Endothelial cell of umbilical vein (primary cell): Measurements from ENCODE around the gene SMS. TPM values are rescaled to one million over a fixed set of nuclear protein-coding genes. Genes with fewer than 3 reads are reported as not detected.

Source experiments
- BruUV-seq: library from RNA; stranded (reverse); fragments of 400-500 nt; replicated peaks from 2 replicates; lab custom pipeline; 2021; lab: Mats Ljungman, UMichigan
- CTCF ChIA-PET: fragments of 300-600, 350-600 bp; sonication (Branson Sonifier 250); formaldehyde crosslinking; loops from one replicate; lab custom pipeline; 2021; ENCODE audit warnings: antibody characterized with exemption, inconsistent platforms; lab: Charles Lee
- POLR2A ChIA-PET: fragments of 300-600, 350-600 bp; sonication (Branson Sonifier 250); formaldehyde crosslinking; loops from one replicate; lab custom pipeline; 2021; ENCODE audit warnings: antibody characterized with exemption, inconsistent platforms; lab: Charles Lee
- DNase-seq: peaks from one replicate; pipeline ENCODE4 v3.0.0-alpha.2; 2011; ENCODE audit warnings: low read depth, low spot score
- FAIRE-seq: peaks from 2 replicates; lab custom pipeline; 2011; peaks lifted over from hg19 to GRCh38; lab: Jason Lieb, UNC
- H2AFZ ChIP-seq: 2 replicates; pipeline ENCODE4 v1.6.0; 2012; ENCODE audit warnings: low read depth, low read length, control low read depth, inconsistent platforms
- H3K27ac ChIP-seq: 2 replicates; pipeline ENCODE4 v1.5.1; 2011; ENCODE audit warnings: low read depth, mild to moderate bottlenecking, control low read depth, low read length, moderate library complexity; ENCODE audit not compliant: insufficient read depth
- H3K27me3 ChIP-seq, 2 experiments: 2 replicates each; pipeline versions ENCODE4 v1.6.0 to v1.6.1; 2011; ENCODE audit warnings: low read length in 2 of 2, mixed read lengths in 1 of 2; ENCODE audit not compliant: control insufficient read depth in 2 of 2, insufficient read depth in 2 of 2
- H3K36me3 ChIP-seq, 2 experiments: 2 replicates in 1 of 2; 3 replicates in 1 of 2; pipeline ENCODE4 v1.5.1; 2011; ENCODE audit warnings: low read length in 2 of 2, mild to moderate bottlenecking in 1 of 2, moderate library complexity in 1 of 2; ENCODE audit not compliant: control insufficient read depth in 2 of 2, insufficient read depth in 2 of 2; ENCODE audit errors: extremely low read depth in 1 of 2
- H3K4me1 ChIP-seq: 3 replicates; pipeline ENCODE4 v1.5.1; 2011; ENCODE audit warnings: mild to moderate bottlenecking, low read length; ENCODE audit not compliant: control insufficient read depth, insufficient read depth; ENCODE audit errors: extremely low read depth
- H3K4me2 ChIP-seq: 2 replicates; pipeline ENCODE4 v1.6.1; 2011; ENCODE audit warnings: low read length, control low read depth, mixed read lengths; ENCODE audit not compliant: insufficient read depth
- H3K4me3 ChIP-seq, 3 experiments: fragments of 200-600 bp in 1 of 3; sonication (generic), shearing (Covaris generic) in 1 of 3; replicated peaks in 1 of 3; 2 replicates each; pipeline ENCODE4 v1.5.1; 2011 to 2016; ENCODE audit warnings: control low read depth in 3 of 3, low read length in 3 of 3, mild to moderate bottlenecking in 2 of 3, inconsistent platforms in 1 of 3, low read depth in 1 of 3, moderate library complexity in 1 of 3; ENCODE audit not compliant: insufficient read depth in 1 of 3
- H3K79me2 ChIP-seq: 2 replicates; pipeline ENCODE4 v1.6.0; 2012; ENCODE audit warnings: low read length, inconsistent platforms; ENCODE audit not compliant: control insufficient read depth, insufficient read depth
- H3K9ac ChIP-seq: replicated peaks from 2 replicates; pipeline ENCODE3; 2011; ENCODE audit warnings: low read length, control low read depth; ENCODE audit not compliant: insufficient read depth; ENCODE audit errors: extremely low read depth
- H3K9me1 ChIP-seq: replicated peaks from 3 replicates; pipeline ENCODE4 v1.6.0; 2011; ENCODE audit warnings: mild to moderate bottlenecking, low read length; ENCODE audit not compliant: control insufficient read depth, insufficient read depth; ENCODE audit errors: extremely low read depth
- H3K9me3 ChIP-seq: replicated peaks from 2 replicates; pipeline ENCODE4 v1.5.1; 2012; ENCODE audit warnings: low read length, inconsistent platforms; ENCODE audit not compliant: control insufficient read depth, insufficient read depth
- H4K20me1 ChIP-seq: replicated peaks from 2 replicates; pipeline ENCODE3; 2011; ENCODE audit warnings: mild to moderate bottlenecking, low read length; ENCODE audit not compliant: control insufficient read depth, insufficient read depth; ENCODE audit errors: extremely low read depth
- EZH2 ChIP-seq: IDR thresholded peaks from 2 replicates; pipeline ENCODE4 v1.6.1; 2012; ENCODE audit warnings: borderline replicate concordance, low read depth, mild to moderate bottlenecking, moderate library complexity, low read length, inconsistent platforms; ENCODE audit not compliant: severe bottlenecking
- GATA2 ChIP-seq: IDR thresholded peaks from 2 replicates; pipeline ENCODE4 v1.7.0; 2011; ENCODE audit warnings: low read depth, mild to moderate bottlenecking, moderate library complexity, mixed read lengths, low read length; ENCODE audit not compliant: insufficient read length, insufficient read depth
- JUN ChIP-seq: IDR thresholded peaks from 2 replicates; pipeline ENCODE4 v1.6.1; 2011; ENCODE audit warnings: borderline replicate concordance, low read depth; ENCODE audit not compliant: insufficient read length, insufficient read depth
- dilution Hi-C: fragments of 300-500 bp; cut with MboI; formaldehyde crosslinking; loops from one replicate; pipeline ENCODE4 v1.15.0; 2019; ENCODE audit warnings: low sequenced_read_pairs; ENCODE audit not compliant: extremely low pct_ligation_motif_present
- intact Hi-C: fragments of 100-400 bp; cut with micrococcal nuclease; formaldehyde crosslinking; loops from one replicate; pipeline ENCODE4 v1.10.0; 2022
- polyA plus RNA-seq, 4 experiments: library from polyadenylated mRNA; depleted of rRNA in 3 of 4; stranded (reverse) in 3 of 4; unstranded in 1 of 4; fragments of >200 nt; gene quantifications; 2 replicates each; pipeline versions ENCODE4 v1.2.1 to v1.2.3, GENCODE V29; 2011 to 2012; ENCODE audit warnings: missing spikeins in 1 of 4
- total RNA-seq: library from RNA; stranded (reverse); gene quantifications from 2 replicates; pipeline ENCODE4 v1.2.3, GENCODE V29; 2021
- TF ChIP-seq, protein P1 (sequence below), 2 donors: IDR thresholded peaks; 1 replicate in 1 of 2; 2 replicates in 1 of 2; pipeline ENCODE4 v1.5.1; 2011; ENCODE audit warnings: low read length in 2 of 2, mild to moderate bottlenecking in 2 of 2, moderate library complexity in 2 of 2, control low read depth in 1 of 2, inconsistent platforms in 1 of 2, low read depth in 1 of 2; ENCODE audit not compliant: insufficient read depth in 1 of 2; ENCODE audit errors: extremely low read depth in 1 of 2

Gene SMS
- total and polyA plus RNA-seq, 2 donors (not counting 3 experiments of a cell fraction or from before 2014, with no cell fraction given): 57.1 to 173 TPM

DNA sequence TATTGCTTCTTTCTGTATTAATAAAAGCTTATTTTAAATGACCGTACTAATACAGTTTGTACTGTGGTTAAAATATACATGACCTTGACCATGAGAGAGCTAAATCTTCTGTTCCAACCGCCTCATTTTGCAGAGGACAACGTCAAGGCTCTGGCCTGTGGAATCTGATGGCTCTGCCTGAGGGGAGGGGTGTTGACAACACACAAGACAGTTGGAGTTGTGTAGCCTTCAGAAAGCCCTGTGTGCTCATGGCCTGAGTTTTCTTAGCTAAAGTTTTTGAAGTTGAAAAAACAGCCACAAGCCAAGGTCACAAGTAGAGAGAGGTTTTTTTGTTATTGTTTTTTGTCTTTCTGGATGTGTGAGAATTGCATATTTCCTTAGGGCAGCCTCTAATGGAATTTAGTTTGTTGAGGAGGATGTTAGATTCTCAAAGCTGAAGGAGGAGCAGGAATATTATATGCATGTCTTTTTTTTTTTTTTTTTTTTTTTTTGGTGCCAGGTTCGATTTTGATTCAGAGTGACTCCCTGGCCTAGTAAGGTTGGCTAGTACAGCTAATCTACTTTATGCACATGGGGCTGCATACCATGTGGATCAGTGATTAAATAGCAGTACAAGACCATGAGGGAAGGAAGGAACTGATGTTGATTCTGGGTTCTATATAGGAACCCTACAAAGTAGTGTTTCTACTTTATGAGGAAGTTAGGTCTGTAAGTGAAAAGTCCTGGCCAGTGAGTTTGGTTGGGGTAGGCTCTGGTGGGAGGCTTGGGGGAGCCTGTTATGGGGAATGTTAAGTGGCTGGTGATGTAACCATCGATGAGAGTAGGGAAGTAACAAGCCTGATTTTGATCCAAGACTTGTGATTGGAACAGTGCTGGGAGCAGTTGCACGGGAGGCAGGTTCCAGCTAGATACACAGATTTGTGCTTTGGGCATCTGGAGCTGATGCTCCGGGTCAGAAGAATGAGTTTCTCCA, 20.3 kb downstream of the SMS start:
- peaks cover 95% of the 10 kb centered on the region for H3K79me2 ChIP-seq
- H4K20me1 ChIP-seq: no peaks in the 10 kb centered on the region
- no peak for TF ChIP-seq JUN
- no peak for TF ChIP-seq EZH2
- TF ChIP-seq, protein P1, sequence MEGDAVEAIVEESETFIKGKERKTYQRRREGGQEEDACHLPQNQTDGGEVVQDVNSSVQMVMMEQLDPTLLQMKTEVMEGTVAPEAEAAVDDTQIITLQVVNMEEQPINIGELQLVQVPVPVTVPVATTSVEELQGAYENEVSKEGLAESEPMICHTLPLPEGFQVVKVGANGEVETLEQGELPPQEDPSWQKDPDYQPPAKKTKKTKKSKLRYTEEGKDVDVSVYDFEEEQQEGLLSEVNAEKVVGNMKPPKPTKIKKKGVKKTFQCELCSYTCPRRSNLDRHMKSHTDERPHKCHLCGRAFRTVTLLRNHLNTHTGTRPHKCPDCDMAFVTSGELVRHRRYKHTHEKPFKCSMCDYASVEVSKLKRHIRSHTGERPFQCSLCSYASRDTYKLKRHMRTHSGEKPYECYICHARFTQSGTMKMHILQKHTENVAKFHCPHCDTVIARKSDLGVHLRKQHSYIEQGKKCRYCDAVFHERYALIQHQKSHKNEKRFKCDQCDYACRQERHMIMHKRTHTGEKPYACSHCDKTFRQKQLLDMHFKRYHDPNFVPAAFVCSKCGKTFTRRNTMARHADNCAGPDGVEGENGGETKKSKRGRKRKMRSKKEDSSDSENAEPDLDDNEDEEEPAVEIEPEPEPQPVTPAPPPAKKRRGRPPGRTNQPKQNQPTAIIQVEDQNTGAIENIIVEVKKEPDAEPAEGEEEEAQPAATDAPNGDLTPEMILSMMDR (IDR thresholded peaks at IDR 0.05; ENCODE audit: extremely low read depth in 1 of 2, insufficient read depth in 1 of 2, low read depth in 1 of 2, low read length in 2 of 2): no peak
- no peak for TF ChIP-seq GATA2
- H3K4me1 ChIP-seq: no peaks in the 10 kb centered on the region
- FAIRE-seq: no peak
- H3K9me1 ChIP-seq: no peaks in the 10 kb centered on the region
- no peaks in the 10 kb centered on the region for H3K27me3 ChIP-seq
- BruUV-seq: no TSS peak
- H3K9ac ChIP-seq: no peak overlapping the region
- no peaks in the 10 kb centered on the region for H3K9me3 ChIP-seq
- ChIA-PET CTCF (no interaction called here), POLR2A (no interaction called here)
- no peak overlapping the region for H2AFZ ChIP-seq
- DNase-seq: no peak
- no peak overlapping the region for H3K27ac ChIP-seq
- no peak overlapping the region for H3K4me2 ChIP-seq
- dilution Hi-C loops (no loop called here), intact Hi-C loops (no loop called here)
- no peaks in the 10 kb centered on the region for H3K36me3 ChIP-seq
- no peak overlapping the region for H3K4me3 ChIP-seq
